NCI-H2107 treated with DMSO at 0.1 percent for 48 hours (cell line): ENCODE measurements around the gene LRRC71.
A peak's percentile ranks its signal among the peaks of the same experiment; 100 is the strongest.

Experiments used
- DNase-seq: peaks from one replicate; lab custom pipeline; 2025; ENCODE audit not compliant: unreplicated experiment; lab: John Stamatoyannopoulos, UW

Gene LRRC71

DNA sequence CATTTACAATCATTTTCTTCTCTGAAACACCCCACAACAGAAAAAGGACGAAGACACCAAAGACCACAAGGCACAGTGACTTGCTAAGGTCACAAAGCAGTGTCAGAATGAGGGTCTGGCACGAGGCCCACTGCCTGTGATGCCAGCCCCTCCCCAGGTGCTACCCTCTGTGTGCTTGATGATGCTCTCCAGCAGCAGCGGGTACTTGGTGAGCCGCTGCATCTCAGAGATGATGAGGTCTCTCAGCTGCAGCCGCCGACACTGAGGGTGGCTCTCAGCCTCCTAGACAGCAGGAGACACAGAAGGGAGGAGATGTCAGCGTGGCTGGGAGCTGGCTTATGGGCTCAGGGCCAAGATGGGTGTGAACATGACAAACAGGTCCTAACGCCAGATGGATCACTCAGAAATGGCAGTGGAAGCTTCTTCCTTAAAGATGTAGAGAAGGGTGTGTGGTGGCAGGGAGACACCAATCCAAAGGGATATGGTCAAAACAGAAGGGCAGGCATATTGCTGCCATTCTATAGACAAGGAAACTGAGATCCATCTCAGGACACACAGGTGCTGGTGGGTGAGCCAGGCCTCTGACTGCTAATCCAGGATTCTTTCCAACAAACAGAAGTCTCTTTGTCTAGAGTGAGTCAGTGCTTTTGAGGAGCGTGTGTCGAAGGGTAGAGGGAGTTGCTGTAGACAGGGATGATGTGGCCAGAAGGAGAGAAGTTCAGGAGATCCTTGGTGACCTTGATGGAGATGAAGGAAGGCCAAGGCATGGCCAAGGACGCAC is 25.6 kb downstream of the LRRC71 start:
- no peak for DNase-seq

- DNase-seq, result no peak
These were observed 26.7 kb downstream of the LRRC71 start for GRCh38 chr1:156947127-156947526.

DNA sequence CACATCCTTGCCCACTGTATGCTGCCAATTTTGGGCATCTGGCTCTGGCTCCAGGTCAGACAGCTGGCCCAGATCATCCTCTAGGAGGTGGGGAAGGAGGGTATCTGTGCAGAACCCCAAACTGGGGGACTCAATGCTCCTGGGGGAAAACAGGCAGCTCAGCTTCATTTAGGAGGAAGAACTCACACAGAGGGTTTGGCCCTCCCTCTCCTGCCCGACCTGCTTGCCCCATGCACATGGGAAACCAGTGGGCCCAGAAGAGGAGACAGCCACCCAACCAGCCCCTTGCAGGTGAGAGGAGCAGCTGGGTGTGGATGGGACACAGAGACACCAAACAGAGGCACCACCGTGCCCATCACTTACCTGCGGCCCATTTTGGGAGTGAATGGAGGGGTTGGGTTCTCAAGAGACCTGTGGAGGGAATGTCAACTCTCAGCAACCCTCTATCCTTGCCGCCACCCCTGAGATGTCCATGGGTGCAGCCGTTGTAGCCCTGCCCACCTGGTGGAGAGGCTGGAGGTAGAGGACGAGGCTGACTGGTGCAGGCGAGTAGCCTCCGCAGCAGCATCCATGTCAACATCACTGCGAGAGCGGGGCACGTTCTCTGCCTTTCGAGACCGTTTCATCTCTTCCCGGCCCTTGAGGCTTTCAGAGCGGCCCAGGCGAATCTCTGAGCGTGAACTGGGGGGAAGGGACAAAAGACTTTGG is 27.5 kb downstream of the LRRC71 start:
- no peak for DNase-seq

GRCh38 chr1:156948708-156949107 is 28.3 kb downstream of the LRRC71 start:
- no peak for DNase-seq

- no peak for DNase-seq
These were observed 28.7 kb downstream of the LRRC71 start for GRCh38 chr1:156949127-156949526.

DNA sequence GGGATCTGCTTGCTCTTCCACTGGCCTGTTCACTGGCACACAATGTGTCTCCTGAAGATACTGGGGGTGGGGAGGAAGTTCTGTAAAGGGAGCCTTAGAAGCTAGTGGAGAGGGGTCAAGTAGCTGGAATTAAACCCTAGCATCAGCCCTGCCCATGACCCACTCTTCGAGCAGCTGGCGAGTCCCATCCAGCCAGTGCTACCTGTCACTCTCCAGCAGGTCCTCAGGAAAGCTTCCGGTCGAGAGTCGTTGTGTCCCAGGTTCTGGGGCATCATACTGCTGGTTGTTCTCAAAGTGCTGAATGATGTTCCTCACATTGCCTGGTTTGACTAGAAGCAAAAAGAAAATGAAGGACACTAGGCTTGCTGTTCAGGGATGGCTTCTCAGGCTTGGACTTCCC is 30.9 kb downstream of the LRRC71 start:
- no peak for DNase-seq

- DNase-seq, result no peak
These were observed 33.1 kb downstream of the LRRC71 start for GRCh38 chr1:156953571-156953970.

- no peak for DNase-seq
These were observed 35.9 kb downstream of the LRRC71 start for GRCh38 chr1:156956333-156956732.

GRCh38 chr1:156957634-156958033 is 37.2 kb downstream of the LRRC71 start:
- DNase-seq, result no peak

DNA sequence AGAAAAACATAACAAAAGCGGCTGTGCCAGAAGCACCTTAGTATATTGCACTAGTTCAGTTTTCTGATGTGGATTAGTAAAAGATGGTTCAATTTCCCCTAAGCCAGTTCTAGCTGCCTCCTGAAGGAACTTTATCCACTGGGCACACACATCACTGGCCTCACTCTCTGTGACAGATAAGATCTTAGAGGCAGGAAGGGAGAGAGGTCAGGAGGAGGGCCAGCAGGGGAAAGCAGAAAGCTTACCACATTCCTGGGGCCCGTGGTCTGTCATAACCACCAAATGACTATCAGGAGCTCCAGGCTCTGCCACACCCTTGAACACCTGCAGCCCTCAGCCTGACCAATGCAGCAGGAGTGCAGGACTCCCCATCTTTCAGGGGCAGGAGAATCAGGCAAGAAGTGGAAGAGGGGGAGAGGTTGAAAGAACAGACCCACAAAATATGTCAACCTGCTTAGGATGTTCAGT is 37.8 kb downstream of the LRRC71 start:
- no peak for DNase-seq

DNA sequence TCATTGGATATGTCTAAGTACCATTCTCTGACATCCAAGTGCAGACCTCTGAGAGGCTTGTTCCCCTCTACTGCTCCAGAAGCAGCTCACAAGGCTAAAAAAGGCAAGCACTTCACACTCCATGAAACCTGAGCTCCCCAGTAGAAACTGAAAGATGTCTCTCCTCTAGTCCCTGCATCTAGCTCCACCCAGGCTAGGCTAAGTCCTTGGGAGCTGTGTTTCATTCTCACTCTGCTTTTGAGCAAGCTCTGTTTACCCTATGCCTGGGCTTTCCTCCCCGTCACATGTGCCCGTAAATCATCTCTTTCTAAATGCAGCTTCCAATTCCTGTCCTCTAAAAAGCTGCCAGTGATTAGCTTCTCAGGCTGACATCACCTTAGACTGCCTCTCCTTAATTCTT is 39.0 kb downstream of the LRRC71 start:
- peak; percentile 95 for DNase-seq

DNA sequence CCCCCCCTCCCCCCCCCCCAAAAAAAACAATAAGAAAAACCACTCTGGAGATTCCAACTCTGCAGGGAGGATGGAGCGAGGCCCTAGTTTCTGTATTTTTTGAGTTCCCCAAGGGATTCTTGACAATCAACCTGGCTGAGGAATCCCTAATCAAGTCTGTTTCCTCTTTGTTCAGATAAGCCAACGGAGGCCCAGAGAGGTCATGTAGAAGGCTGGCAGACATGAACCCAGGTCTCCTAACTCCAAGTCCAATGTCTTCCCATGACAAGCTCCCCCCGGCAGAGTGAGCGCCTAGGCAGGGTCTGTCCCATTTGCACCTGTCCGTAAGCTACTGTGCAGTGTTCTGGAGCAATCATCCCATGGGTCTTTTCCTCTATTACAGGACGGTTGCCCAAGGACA is 39.5 kb downstream of the LRRC71 start:
- no peak for DNase-seq

GRCh38 chr1:156961709-156962108 is 41.3 kb downstream of the LRRC71 start:
- no peak for DNase-seq

GRCh38 chr1:156963621-156964020 is 43.2 kb downstream of the LRRC71 start:
- DNase-seq, result no peak

GRCh38 chr1:156964441-156964840 is 44.0 kb downstream of the LRRC71 start:
- no peak for DNase-seq

DNA sequence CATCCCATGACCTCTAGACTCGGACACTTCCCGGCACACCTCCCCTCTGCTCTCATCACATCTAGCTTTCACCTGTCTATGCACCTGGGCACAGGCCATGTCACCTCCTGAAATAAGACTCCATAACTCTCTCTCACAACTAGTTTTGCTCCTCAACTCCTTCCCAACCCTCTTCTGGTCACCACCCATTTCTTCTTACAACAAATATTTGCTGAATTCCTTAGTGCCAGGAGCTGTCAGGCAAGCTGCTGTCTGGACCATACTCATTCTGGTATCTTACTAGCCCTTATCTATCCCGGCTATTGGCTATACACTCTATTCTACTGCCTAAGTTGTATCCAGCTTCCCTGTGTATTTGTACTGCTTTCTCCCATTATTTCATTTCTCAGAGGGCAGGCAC is 49.1 kb downstream of the LRRC71 start:
- no peak for DNase-seq

DNA sequence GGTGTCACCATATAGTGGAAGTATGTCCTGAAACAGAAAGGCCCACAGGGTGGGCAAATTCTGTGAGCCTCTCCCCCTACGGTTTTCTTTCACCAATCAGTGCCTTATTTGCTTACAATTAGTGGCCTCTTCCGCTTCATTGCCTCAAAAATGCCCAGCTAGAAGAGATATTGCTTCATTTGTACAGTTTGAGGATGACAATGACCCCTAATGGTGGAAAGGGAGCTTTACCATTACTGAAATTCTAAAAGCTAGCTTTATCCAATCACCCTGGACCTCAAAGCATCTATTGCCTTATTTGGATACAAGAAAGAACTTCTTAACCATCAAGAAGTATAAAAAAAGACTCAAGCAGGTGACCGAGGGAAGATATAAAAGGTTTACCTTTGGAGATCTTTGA is 49.6 kb downstream of the LRRC71 start:
- DNase-seq, result no peak

- DNase-seq, result no peak
These were observed 53.0 kb downstream of the LRRC71 start for GRCh38 chr1:156973417-156973816.

DNA sequence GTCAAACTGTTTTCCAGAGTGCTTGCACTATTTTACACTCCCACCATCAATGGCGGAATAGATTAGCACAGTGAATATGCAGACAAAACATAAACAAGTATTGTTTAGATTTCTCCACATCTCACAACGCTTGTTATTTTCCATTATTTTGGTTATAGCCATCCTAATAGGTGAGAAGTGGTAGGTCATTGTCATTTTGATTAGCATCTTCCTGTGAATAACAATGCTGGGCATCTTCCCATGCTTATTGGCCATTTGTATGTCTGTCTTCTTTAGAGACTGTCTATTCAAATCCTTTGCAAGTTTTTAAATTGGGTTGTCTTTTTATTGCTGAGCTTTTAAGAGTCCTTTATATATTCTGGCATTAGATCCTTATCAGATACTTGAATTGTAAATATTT is 54.7 kb downstream of the LRRC71 start:
- DNase-seq, result no peak

DNA sequence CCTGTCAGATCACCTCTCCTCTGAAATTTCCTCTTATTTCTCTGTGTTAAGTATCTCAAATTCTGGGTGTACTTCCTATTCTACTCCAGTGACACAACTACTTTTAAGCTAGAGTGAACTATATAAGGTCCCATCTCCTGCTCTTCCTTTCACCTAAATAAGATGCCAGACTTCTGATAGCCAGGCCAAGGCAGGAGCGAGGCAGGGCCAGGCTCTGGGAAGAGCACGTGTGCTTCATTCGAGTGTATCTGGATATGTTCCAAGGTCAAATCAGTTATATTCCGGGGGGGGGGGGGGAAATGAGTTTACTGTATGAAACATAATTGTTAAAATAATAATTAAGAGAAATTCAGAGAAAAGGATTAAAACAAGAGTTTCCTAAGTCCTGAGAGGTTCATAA is 60.1 kb downstream of the LRRC71 start:
- DNase-seq, result no peak
